Measurements from ENCODE around the gene NSUN5.
"Not testable (repeated sequence)": the region's sequence is repeated elsewhere in the genome, so short reads cannot be mapped to it uniquely, and the experiment has no call there.

Gene NSUN5

DNA sequence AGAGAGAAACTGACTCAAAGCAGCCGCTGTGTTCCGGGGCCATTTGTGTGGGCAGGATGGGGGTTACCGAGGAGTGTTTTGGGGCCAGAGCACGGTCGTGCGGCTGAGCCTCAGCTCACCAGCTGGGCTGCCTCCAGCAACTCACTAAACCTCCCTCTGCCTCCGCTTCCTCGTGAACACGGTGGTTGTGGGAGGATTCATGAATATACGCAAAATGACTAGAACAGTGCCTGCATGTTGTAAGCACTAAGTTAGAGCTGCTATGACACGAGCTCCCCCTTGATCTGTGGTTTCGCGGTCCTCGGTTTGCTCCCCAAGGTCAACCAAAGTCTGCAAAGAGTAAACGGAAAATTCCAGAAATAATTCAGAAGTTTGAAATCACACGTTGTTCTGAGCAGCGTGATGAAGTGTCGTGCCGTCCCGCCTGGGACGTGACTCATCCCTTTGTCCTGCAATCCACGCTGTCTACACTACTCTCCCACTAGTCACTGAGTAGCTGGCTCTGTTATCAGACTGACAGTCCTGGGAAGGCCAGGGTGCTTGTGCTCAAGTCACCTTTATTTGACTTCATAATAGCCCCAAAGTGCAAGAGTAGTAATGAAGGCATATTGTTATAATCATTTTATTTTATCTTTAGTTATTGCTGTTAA, 41.8 kb downstream of the NSUN5 start:
- DNase-seq (ENCODE audit: insufficient read length, low spot score); FAIRE-seq: not testable (repeated sequence)

DNA sequence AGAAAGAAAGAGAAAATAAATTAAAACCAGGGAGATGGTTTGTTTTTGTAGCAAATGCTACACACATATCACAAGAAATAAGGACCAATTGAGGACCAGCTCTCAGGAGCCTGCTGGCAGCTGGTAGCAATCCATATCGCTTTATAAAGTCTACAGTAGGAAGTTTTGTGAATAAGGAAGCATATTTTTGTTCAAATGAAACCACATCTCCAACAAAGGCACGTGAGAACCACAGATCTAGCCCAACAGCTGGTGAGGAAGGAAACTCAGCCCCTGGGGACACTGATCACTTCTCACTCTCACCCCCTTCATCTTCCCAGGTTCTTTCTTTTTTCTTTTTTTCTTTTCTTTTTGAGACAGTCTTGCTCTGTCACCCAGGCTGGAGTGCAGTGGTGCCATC, 46.2 kb downstream of the NSUN5 start:
- DNase-seq (ENCODE audit: insufficient read length, low spot score); FAIRE-seq: not testable (repeated sequence)

Measured in GM12891 (cell line).